Ishikawa (cell line): ENCODE data around the gene KCNT1.

Experiments used
- CEBPB ChIP-seq: IDR thresholded peaks from 2 replicates; pipeline ENCODE4 v1.6.1; 2012
- CREB1 ChIP-seq: IDR thresholded peaks from 2 replicates; pipeline ENCODE4 v1.6.1; 2012; ENCODE audit warnings: low read depth
- EGR1 ChIP-seq: IDR thresholded peaks from 2 replicates; pipeline ENCODE4 v1.6.1; 2012
- EP300 ChIP-seq: IDR thresholded peaks from 2 replicates; pipeline ENCODE4 v1.6.1; 2012; ENCODE audit warnings: borderline replicate concordance
- FOXM1 ChIP-seq: IDR thresholded peaks from 2 replicates; pipeline ENCODE4 v1.6.1; 2012; ENCODE audit warnings: low read depth, borderline replicate concordance
- NFIC ChIP-seq: IDR thresholded peaks from 2 replicates; pipeline ENCODE4 v1.6.1; 2012
- RAD21 ChIP-seq: IDR thresholded peaks from 2 replicates; pipeline ENCODE4 v1.6.1; 2012; ENCODE audit warnings: low read depth
- TAF1 ChIP-seq: IDR thresholded peaks from 2 replicates; pipeline ENCODE4 v1.6.1; 2012; ENCODE audit warnings: low read depth, mild to moderate bottlenecking
- TCF12 ChIP-seq: IDR thresholded peaks from 2 replicates; pipeline ENCODE4 v1.6.1; 2012; ENCODE audit warnings: low read depth
- TEAD4 ChIP-seq: IDR thresholded peaks from 2 replicates; pipeline ENCODE4 v1.6.1; 2012
- YY1 ChIP-seq: IDR thresholded peaks from 2 replicates; pipeline ENCODE4 v1.6.1; 2012; ENCODE audit warnings: low read depth
- ZBTB7A ChIP-seq: IDR thresholded peaks from 2 replicates; pipeline ENCODE4 v1.6.1; 2012; ENCODE audit warnings: low read depth
- TF ChIP-seq, protein P1 (sequence below): IDR thresholded peaks from 2 replicates; pipeline ENCODE4 v1.6.1; 2012; ENCODE audit warnings: low read depth, mild to moderate bottlenecking
- TF ChIP-seq, protein P2 (sequence below): IDR thresholded peaks from 2 replicates; pipeline ENCODE4 v1.6.1; 2012
- TF ChIP-seq, protein P3 (sequence below): IDR thresholded peaks from 2 replicates; pipeline ENCODE4 v1.6.1; 2012

KCNT1 gene

DNA sequence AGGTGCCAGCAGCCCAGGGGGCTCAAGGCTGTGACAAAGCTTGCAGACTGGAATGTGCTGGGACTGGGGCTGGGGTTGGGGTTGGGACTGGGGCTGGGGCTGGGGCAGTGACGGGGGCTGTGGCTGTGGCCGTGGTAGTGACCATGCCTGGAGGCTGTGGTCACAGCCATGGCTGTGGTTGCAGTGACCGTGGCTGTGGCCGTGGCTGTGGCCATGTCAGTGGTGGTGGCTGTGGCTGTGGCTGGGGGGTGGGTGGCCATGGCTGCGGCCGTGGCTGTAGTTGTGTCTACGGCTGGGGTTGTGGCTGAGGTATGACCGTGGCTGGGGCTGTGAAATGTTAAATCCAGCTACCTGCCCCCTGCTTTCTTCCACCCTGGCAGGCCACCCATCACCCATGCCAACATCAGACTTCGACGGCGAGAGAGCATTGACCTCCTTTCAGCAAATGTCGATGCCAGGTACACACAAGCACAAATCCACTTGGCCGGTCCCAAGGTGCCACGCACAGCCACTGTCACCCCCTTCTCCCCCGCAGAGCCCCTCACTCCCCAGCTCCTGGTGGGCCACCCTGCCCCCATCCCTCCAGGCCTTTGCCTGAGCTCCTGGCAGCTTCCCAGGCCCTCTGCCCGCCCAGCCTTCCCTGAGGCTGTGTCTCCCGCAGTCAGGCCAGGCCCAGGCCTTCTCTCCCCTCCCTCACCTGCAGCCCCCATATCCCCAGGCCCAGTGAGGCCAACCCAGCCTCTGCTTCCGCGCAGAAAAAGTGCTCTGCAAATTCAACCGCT lies 23.6 kb upstream of the KCNT1 start:
- TF ChIP-seq EP300 = no peak
- no peak for TF ChIP-seq CEBPB
- TF ChIP-seq TCF12 = no peak
- no peak for TF ChIP-seq TEAD4
- TF ChIP-seq, protein P1, sequence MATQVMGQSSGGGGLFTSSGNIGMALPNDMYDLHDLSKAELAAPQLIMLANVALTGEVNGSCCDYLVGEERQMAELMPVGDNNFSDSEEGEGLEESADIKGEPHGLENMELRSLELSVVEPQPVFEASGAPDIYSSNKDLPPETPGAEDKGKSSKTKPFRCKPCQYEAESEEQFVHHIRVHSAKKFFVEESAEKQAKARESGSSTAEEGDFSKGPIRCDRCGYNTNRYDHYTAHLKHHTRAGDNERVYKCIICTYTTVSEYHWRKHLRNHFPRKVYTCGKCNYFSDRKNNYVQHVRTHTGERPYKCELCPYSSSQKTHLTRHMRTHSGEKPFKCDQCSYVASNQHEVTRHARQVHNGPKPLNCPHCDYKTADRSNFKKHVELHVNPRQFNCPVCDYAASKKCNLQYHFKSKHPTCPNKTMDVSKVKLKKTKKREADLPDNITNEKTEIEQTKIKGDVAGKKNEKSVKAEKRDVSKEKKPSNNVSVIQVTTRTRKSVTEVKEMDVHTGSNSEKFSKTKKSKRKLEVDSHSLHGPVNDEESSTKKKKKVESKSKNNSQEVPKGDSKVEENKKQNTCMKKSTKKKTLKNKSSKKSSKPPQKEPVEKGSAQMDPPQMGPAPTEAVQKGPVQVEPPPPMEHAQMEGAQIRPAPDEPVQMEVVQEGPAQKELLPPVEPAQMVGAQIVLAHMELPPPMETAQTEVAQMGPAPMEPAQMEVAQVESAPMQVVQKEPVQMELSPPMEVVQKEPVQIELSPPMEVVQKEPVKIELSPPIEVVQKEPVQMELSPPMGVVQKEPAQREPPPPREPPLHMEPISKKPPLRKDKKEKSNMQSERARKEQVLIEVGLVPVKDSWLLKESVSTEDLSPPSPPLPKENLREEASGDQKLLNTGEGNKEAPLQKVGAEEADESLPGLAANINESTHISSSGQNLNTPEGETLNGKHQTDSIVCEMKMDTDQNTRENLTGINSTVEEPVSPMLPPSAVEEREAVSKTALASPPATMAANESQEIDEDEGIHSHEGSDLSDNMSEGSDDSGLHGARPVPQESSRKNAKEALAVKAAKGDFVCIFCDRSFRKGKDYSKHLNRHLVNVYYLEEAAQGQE = no peak

DNA sequence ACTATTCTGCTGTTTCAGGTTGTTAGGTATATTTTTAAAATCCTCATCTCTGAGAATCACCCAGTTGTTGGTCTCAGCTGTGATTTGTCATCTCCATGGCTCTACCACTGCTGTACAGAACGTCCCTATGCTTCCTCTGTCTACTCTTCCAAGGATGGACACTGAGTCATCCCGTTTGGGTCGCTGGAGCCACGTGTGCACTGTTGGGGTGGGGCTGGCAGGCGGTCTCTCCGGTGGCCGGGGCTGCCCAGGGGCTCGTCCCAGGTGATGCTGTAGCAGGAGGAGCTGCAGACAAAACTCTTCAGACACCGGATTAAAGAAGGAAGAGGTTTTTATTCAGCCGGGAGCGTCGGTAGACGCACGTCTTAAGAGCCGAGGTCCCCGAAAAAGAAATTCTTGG lies 21.9 kb upstream of the KCNT1 start:
- TF ChIP-seq ZBTB7A (no peak), TAF1 (no peak), RAD21 (no peak), YY1 (no peak), CREB1 (no peak), CEBPB (no peak), EP300 (no peak), FOXM1 (no peak), EGR1 (no peak), TCF12 (no peak), NFIC (no peak), TEAD4 (no peak)
- TF ChIP-seq, protein P1 = no peak
- TF ChIP-seq, protein P2, sequence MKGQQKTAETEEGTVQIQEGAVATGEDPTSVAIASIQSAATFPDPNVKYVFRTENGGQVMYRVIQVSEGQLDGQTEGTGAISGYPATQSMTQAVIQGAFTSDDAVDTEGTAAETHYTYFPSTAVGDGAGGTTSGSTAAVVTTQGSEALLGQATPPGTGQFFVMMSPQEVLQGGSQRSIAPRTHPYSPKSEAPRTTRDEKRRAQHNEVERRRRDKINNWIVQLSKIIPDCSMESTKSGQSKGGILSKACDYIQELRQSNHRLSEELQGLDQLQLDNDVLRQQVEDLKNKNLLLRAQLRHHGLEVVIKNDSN = no peak
- TF ChIP-seq, protein P3, sequence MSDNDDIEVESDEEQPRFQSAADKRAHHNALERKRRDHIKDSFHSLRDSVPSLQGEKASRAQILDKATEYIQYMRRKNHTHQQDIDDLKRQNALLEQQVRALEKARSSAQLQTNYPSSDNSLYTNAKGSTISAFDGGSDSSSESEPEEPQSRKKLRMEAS = no peak

DNA sequence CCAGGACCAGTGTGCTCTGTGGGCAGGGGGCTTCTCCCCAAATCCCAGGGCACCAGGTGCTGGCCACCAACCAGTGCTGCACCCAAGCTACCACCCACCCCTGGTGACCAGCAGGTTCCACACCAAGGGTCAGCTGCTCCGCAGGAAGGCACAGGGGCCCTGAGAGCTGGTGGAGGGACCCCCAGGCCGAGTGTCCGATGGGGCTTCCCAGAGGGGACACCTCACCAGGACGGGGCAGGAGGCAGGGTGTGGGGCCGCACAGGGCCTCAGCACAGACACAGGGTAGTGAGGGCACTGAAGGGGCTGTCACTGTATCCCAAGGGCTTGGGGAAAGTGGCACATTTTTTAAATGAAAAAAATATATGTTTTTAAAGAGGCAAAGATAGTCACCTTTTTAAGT lies 20.8 kb upstream of the KCNT1 start:
- TF ChIP-seq EGR1 (no peak), TCF12 (no peak), NFIC (no peak), RAD21 (no peak), TAF1 (no peak), FOXM1 (no peak), ZBTB7A (no peak), EP300 (no peak), TEAD4 (no peak), CREB1 (no peak), CEBPB (no peak)
- TF ChIP-seq, protein P1 = no peak
- TF ChIP-seq, protein P3 = no peak
- TF ChIP-seq, protein P2 = no peak

DNA sequence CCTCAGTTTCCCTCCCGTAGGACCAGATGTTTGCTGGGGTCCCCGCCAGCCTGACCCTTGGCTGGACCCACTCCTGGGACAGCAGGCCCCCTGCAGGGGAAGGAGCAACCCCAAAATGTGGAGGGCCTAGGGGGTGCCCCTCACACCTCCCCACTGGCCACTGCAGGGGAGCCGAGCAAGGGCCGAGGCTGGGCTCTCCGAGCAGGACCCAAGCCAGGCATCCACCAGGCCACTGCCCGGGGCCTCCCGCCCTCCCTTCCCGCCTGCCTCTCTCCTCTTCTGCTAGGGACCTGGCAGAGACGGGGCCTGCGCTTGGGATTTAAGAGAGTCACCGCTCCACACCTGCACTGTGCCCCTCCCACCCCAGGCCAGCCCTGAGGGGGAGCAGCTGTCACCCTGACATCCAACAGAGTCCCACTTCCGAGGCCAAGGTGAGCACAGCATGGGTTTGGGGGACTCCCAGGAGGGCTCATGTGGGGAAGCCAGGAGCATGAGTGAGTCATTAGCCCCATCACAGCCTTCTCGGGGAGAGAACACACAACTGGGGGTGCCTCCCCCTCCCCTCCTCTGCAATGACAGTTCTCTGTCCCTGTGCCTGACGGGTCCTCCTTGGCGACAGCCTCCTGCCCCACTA lies 18.5 kb upstream of the KCNT1 start:
- TF ChIP-seq FOXM1 = no peak

DNA sequence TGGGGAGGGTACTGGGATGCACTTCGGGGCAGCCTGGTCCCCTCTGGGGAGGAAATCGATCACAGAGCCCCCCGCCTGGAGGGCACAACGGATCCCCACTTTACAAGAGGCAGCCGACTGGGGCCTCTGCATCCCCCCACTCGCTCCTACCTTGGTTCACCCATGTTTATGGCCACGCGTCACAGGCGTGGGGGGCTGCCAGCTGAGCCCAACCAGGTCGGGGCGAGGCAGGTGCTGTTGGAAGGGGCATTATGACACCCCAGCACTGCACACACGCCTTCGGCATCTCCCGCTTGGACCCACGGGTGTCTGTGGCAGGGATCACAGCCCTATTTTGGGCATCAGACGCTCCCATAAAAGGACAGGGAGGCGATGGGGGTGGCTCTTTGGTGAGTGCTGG lies 17.3 kb upstream of the KCNT1 start:
- no peak for TF ChIP-seq YY1
- no peak for TF ChIP-seq TAF1
- TF ChIP-seq EP300 = no peak
- TF ChIP-seq ZBTB7A = no peak
- no peak for TF ChIP-seq FOXM1
- TF ChIP-seq CREB1 = no peak
- TF ChIP-seq TCF12 = no peak
- TF ChIP-seq, protein P3 = no peak
- no peak for TF ChIP-seq CEBPB
- TF ChIP-seq EGR1 = no peak
- TF ChIP-seq, protein P1 = no peak
- no peak for TF ChIP-seq RAD21
